CD4-positive, alpha-beta T cell treated with Interleukin-4 for 1 hour (primary cell): ENCODE measurements around the gene CHRNB1.

Source experiments
- DNase-seq, 2 donors: peaks; one replicate each; pipeline ENCODE4 v3.0.0-alpha.2; 2020 to 2022

CHRNB1 gene

GRCh38 chr17:7438656-7439460 lies 6.0 kb upstream of the CHRNB1 start:
- no peak for DNase-seq

GRCh38 chr17:7439462-7440112 lies 5.3 kb upstream of the CHRNB1 start, which contains the start of gene FGF11:
TSS of gene FGF11 (plus strand) at chr17:7439512. CDS start at chr17:7439621, 109 bp downstream.
- DNase-seq, result no peak

- DNase-seq, result peak in 1 of 2 donors; percentile 27
Measured at GRCh38 chr17:7440113-7440833, 4.6 kb upstream of the CHRNB1 start.

DNA sequence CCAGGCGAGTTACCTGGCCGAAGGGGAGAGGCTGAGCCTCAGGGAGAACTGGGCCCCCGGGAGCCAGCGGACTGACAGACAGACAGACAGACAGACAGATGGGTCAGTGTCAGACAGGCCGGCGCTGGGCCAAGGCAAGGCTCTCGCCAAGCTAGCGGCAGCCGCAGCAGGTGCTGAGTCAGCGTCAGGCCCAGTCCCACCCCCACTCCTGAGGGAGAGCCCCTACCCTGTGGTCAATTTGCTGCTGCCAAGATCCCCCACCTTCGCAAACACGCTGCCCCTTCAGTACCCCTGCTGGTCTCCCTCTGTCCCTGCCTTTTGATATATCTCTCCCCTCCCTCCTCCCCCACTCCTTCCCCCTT lies 4.0 kb upstream of the CHRNB1 start:
- DNase-seq, result no peak

DNA sequence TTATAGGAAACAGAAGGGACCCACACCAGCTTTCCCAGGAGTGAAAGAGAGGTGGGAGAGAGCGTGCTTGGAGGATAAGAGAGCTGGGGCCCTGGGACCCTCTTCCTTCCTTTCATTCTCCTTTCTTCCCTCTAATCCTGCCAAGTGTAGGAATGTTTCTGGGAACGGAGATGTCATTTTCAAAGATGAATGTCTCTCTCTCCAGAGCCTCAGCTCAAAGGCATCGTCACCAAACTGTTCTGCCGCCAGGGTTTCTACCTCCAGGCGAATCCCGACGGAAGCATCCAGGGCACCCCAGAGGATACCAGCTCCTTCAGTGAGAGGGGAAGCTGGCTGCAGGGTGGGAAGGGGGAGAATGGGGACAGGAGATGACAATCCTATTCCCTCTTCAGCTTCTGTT lies 3.6 kb upstream of the CHRNB1 start:
- DNase-seq, result no peak

- DNase-seq, result no peak
Measured at GRCh38 chr17:7442142-7442541, 2.7 kb upstream of the CHRNB1 start.

DNA sequence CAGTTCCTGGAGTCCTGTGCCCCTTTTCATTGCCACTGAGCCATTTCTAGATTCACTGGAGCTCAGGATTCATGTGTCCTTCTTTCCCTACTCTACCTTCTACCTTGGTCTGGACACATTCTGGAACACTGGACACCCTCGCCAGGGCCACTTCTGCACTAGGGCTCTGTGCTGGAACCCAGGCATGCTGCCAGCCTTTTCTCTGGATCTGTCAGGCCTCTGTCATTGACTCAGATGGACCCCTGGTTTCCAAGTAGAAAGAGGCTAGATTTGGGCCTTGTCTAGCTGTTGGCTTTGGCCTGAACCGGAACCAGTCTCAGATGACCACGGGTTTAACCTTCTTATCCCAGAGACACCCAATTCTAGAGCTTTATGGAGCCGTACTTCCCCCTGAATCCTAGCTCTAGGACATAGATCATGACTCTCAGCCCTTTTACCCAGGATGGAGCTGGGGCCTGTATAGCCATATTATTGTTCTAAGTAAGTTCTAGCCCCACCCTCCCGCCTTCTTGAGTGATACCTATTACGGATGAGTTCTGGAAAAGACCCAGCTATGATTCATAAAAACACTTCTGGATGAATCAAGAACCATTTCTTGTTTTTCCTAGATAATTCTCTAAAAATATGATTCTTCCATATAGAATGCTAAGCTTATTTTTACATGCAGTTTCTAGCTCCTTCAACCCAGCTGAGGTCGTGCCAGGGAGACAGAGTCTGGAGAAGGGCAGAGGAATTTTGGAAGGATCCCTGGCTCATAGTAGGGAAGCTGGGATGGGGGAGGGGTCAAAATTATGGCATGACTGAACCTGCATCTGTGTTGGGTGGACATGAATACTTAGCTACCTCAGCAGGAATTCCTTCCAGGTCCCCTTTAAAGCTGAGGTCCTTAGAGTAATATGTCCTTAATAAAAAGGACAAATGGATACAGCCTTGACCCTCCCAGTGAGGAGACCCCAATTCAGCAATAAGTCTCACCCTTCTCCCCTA lies 1.1 kb upstream of the CHRNB1 start:
- no peak for DNase-seq

DNA sequence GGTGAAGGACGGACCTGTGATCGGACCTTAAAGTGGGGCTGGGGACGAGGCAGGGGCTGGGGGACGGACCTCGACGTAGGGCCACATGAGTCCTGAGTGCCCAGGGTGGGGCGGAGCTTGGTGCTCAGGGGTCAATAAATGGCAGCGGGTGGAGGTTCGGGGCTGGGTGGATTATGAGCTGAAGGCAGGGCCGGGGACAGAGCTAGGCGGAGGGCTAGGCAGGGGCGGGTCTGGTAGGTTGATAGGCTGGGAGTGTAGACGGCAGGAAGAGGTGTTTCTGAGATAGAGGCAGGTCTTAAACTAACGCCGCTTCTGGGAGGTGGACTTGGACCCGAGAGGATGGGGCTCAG lies 733 bp downstream of the CHRNB1 start:
- peak in 1 of 2 donors; percentile 40 for DNase-seq

- no peak for DNase-seq
Measured at GRCh38 chr17:7448461-7448860, 3.6 kb downstream of the CHRNB1 start.

- DNase-seq, result no peak
Measured at GRCh38 chr17:7459961-7460545, 15.2 kb downstream of the CHRNB1 start.

DNA sequence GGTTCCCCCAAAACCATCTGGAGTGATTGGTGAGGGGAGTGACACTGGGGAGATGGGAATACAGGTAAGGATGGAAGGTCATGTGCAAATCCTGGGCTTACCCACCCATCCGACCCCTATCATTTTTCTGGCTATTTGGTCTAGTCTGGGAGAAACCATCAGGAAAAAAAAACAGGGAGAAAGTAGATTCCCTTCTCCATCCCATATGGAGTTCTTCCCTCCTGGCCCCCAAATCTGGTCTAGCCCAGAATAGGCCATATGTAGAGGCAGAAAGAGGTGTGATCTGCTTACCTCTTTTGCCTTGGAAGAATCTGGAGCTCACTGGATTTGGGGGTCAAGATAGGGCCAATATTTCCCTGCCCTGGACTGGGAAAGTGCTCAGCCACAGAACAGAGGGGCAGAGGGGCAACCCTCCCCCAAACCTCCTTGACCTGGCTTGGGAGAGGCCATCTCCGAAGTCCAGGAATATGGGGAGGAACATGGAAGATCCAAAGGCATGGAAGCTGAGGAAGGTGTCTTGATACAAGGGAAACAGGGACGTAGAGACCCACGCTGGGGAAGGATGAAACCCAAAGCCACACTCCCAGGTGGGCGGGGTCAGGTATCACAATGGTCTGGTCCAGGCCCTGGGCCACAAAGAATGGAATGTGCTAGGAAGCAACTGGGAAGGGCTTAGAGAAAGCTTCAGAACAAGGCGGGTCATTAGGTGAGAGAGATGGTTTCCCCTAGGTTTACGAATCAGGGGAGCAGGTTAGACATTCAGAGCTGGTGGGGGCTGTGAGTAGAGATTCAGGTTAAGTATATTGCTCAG lies 16.2 kb downstream of the CHRNB1 start:
- DNase-seq, result no peak

DNA sequence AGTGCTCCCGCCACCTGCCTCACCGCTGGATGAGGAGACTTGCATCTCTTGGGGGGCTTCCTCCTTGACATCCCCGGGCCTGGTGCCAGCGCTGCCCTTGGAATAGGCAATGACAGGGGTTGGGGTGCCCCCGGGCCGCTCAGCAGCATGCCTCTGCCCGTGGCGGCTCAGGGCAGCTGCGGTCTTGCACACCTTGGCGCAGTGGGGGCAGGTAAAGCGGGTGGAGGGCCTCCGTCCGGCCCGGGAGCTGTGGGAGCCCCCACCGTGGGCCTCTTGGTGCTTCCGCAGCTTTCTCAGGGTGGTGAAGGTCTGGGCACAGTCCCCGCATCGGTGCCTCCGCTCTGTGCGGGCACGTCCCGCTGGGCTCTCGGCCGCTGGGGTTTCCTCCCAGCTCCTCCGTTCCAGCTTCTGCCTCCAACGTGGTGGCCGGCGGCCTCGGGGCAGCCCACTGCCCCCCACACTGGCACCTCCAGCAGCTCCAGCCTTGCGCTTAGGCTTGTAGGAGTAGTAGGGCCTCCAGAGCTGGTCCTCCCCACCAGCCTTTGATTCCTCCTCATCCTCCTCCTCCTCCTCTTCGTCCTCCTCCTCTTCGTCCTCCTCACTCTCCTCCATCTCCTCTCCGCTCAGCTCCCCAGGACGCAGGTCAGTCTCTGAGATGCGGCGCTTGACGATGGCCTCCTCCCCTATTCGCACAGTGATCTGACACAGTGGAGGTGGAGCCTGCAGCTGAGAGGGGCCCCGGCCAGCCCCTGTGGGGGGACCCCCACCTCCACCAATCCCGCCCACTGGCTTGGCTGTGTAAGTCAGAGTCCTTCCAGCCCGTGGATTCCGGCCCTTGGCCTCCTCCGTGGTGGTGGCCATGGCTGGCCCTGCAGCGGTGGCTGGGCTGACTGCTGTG lies 17.9 kb downstream of the CHRNB1 start:
- DNase-seq, result no peak

DNA sequence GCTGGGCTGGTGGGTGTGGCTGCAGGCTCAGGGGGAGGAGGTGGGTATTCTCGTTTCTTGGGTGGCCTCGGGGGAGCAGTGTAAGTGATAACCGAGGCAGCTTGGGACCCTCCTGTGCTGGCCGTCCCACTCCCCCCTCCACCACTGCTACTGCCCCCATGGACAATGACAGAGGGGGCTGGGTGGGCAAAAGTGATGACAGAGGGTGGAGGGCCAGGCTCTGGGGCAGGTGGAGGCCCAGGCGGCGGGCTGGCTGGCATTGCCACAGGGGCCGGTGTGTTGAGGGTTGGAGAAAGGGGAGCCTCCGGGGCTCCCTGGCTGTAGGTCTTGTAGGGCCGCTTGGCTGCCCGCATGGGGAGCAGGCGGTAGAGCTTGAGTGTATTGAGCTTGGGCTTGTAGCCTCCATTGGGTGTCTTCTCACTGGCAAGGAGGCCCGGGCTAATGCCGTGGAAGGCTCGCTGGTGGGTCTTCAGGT lies 18.5 kb downstream of the CHRNB1 start:
- no peak for DNase-seq

GRCh38 chr17:7464081-7464480 lies 19.2 kb downstream of the CHRNB1 start:
- no peak for DNase-seq

- no peak for DNase-seq
Measured at GRCh38 chr17:7465597-7466275, 20.9 kb downstream of the CHRNB1 start.

DNA sequence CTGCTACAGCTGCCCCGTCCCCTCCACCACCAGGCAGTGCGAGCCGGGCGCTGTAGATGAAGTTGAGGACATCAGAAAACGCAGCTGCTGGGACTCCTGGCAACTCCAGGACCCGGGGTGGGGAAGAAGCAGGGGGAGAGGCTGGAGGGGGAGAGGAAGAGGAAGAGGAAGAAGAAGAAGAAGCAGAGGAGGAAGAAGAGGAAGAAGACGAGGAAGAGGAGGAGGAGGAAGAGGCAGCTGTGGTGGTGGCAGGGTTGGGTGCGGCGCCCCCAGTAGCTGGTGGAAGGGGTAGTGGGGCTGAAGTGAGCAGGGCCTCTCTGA lies 21.4 kb downstream of the CHRNB1 start:
- DNase-seq, result no peak

- DNase-seq, result peak in 1 of 2 donors; percentile 52
Measured at GRCh38 chr17:7466639-7467341, 21.9 kb downstream of the CHRNB1 start.

GRCh38 chr17:7467498-7467897 lies 22.6 kb downstream of the CHRNB1 start:
- DNase-seq, result no peak

DNA sequence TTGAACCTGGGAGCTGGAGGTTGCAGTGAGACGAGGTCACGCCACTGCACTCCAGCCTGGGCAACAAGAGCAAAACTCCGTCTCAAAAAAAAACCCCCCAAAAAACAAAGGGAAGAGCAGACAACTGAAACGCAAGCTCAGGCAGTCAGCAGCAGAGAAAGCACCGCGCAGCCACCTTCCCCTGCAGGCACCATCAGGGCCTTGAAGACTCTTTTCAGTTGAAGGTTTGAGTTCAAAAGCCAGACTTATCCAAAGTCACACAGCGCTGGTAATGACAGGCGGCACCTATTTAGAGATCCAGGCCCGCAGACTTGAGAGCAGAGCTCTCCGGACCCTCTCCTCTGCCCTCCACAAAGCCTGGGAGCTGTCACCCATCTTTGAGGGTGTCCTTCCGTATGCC lies 23.4 kb downstream of the CHRNB1 start:
- DNase-seq, result no peak
